Thoracic aorta (tissue), 2 donors: ENCODE results near the gene TEX19. TPM values are rescaled to one million over a fixed set of nuclear protein-coding genes. Genes with fewer than 3 reads are reported as not detected.

Experiments used
- ATAC-seq: fragments of 150-250 bp; one replicate; pipeline ENCODE4 v1.8.0; 2017; ENCODE audit warnings: low read depth; ENCODE audit not compliant: insufficient number of reproducible peaks, low FRiP score
- DNase-seq: peaks from one replicate; pipeline ENCODE4 v3.0.0-alpha.2; 2020; ENCODE audit warnings: low spot score
- H3K27ac ChIP-seq, 2 donors: fragments of 200-600 bp; sonication (generic); 1 replicate in 1 of 2; 2 replicates in 1 of 2; pipeline ENCODE4 v1.5.1; 2016; ENCODE audit warnings: mild to moderate bottlenecking in 2 of 2, moderate library complexity in 2 of 2
- H3K27me3 ChIP-seq: fragments of 200-600 bp; sonication (generic); replicated peaks from 2 replicates; pipeline ENCODE4 v1.6.0; 2016; ENCODE audit warnings: mild to moderate bottlenecking; ENCODE audit not compliant: insufficient read depth
- H3K36me3 ChIP-seq: fragments of 200-600 bp; sonication (generic); one replicate; pipeline ENCODE4 v1.5.1; 2016
- H3K4me1 ChIP-seq, 2 donors: fragments of 200-600 bp; sonication (generic); 1 replicate in 1 of 2; 2 replicates in 1 of 2; pipeline versions ENCODE4 v1.5.1 to v1.6.0; 2016; ENCODE audit warnings: low read depth in 2 of 2, mild to moderate bottlenecking in 1 of 2; ENCODE audit not compliant: control insufficient read depth in 1 of 2
- H3K4me3 ChIP-seq: fragments of 200-600 bp; sonication (generic); 2 replicates; pipeline ENCODE4 v1.5.1; 2016; ENCODE audit warnings: mild to moderate bottlenecking
- H3K9me3 ChIP-seq: fragments of 200-600 bp; sonication (generic); 2 replicates; pipeline ENCODE4 v1.5.1; 2016
- CTCF ChIP-seq: fragments of 200-600 bp; sonication (generic); IDR thresholded peaks from one replicate; pipeline ENCODE4 v1.5.1; 2019; ENCODE audit warnings: antibody characterized with exemption
- total RNA-seq, 2 donors: library from RNA; depleted of rRNA; stranded (reverse); fragments of >200 nt; gene quantifications; one replicate each; pipeline versions ENCODE4 v1.1.0 to v1.2.3, GENCODE V29; 2016

TEX19 gene
- total RNA-seq, 2 donors from 2014 or later, result not detected

GRCh38 chr17:82334204-82334621, 24.8 kb upstream of the TEX19 start:
- no peak overlapping the region for H3K27ac ChIP-seq
- no peaks in the 10 kb centered on the region for H3K36me3 ChIP-seq
- no peak for DNase-seq
- ATAC-seq, result no peak
- peaks cover 27 to 46% of the 10 kb centered on the region in 2 donors for H3K4me1 ChIP-seq
- no peak for TF ChIP-seq CTCF
- peak overlapping the region; percentile 83 for H3K4me3 ChIP-seq
- no peaks in the 10 kb centered on the region for H3K9me3 ChIP-seq
- no peaks in the 10 kb centered on the region for H3K27me3 ChIP-seq

GRCh38 chr17:82334622-82335394, 24.2 kb upstream of the TEX19 start:
- no peak for ATAC-seq
- H3K9me3 ChIP-seq, result no peaks in the 10 kb centered on the region
- no peaks in the 10 kb centered on the region for H3K27me3 ChIP-seq
- peak overlapping the region; percentile 83 for H3K4me3 ChIP-seq
- DNase-seq, result no peak
- TF ChIP-seq CTCF, result no peak
- H3K4me1 ChIP-seq, result peaks cover 27 to 51% of the 10 kb centered on the region in 2 donors
- H3K27ac ChIP-seq, result no peak overlapping the region
- no peaks in the 10 kb centered on the region for H3K36me3 ChIP-seq

- Histone ChIP-seq H3K9me3 (no peaks in the 10 kb centered on the region), H3K36me3 (no peaks in the 10 kb centered on the region), H3K27ac (no peak overlapping the region), H3K4me1 (peaks cover 16 to 28% of the 10 kb centered on the region in 2 donors), H3K27me3 (no peaks in the 10 kb centered on the region), H3K4me3 (peak overlapping the region; percentile 71)
- ATAC-seq (peak; percentile 22), DNase-seq (no peak)
- no peak for TF ChIP-seq CTCF
Measured at GRCh38 chr17:82338858-82339633, 20.0 kb upstream of the TEX19 start.

- Histone ChIP-seq H3K4me3 (peak overlapping the region; percentile 71), H3K36me3 (no peaks in the 10 kb centered on the region), H3K4me1 (peaks cover 7 to 19% of the 10 kb centered on the region in 2 donors), H3K27ac (no peak overlapping the region), H3K27me3 (no peaks in the 10 kb centered on the region), H3K9me3 (no peaks in the 10 kb centered on the region)
- ATAC-seq (no peak), DNase-seq (no peak)
- TF ChIP-seq CTCF, result no peak
Measured at GRCh38 chr17:82339634-82340580, 19.1 kb upstream of the TEX19 start.
